ENCODE data around the gene NFE2L2.

DNA sequence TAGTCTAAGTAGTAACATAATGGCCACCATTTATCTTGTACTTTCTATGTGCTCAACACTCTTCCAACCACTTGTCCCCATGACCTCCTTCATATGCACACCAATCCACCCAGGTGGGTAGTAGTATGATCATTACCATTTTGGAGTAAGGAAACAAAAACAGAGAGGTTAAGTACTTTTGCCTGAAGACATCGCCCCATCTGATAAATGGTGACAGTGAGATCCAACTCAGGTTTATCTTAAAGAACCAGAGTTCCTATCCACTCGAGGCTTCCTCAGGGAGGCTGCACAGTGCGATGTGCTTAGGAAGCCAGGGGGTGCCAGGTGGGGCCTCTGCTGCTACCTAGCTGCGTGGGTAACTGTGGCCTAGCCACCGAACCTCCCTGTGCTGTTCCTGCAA, 14.1 kb downstream of the NFE2L2 start:
- TF ChIP-seq, protein P1, sequence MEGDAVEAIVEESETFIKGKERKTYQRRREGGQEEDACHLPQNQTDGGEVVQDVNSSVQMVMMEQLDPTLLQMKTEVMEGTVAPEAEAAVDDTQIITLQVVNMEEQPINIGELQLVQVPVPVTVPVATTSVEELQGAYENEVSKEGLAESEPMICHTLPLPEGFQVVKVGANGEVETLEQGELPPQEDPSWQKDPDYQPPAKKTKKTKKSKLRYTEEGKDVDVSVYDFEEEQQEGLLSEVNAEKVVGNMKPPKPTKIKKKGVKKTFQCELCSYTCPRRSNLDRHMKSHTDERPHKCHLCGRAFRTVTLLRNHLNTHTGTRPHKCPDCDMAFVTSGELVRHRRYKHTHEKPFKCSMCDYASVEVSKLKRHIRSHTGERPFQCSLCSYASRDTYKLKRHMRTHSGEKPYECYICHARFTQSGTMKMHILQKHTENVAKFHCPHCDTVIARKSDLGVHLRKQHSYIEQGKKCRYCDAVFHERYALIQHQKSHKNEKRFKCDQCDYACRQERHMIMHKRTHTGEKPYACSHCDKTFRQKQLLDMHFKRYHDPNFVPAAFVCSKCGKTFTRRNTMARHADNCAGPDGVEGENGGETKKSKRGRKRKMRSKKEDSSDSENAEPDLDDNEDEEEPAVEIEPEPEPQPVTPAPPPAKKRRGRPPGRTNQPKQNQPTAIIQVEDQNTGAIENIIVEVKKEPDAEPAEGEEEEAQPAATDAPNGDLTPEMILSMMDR (IDR thresholded peaks at IDR 0.05), result no peak
- TF ChIP-seq POLR2A (IDR thresholded peaks at IDR 0.05), result no peak
